CD4-positive, alpha-beta T cell (primary cell): ENCODE results near the gene DOCK8. TPM values are rescaled to one million over a fixed set of nuclear protein-coding genes. Genes with fewer than 3 reads are reported as not detected.

Source experiments
- ATAC-seq: fragments of 200-7000 bp; cut with Tn5 transposase; one replicate; pipeline ENCODE4 v1.10.0; 2022; ENCODE audit warnings: mild to moderate bottlenecking; ENCODE audit not compliant: poor library complexity
- CTCF ChIA-PET: fragments of 350-600 bp; sonication (Branson Sonifier 250); formaldehyde crosslinking; loops from one replicate; lab custom pipeline; 2021; ENCODE audit warnings: antibody characterized with exemption, inconsistent platforms; lab: Charles Lee
- POLR2A ChIA-PET: fragments of 350-600 bp; sonication (Branson Sonifier 250); formaldehyde crosslinking; loops from one replicate; lab custom pipeline; 2021; ENCODE audit warnings: antibody characterized with exemption, inconsistent platforms; lab: Charles Lee
- DNase-seq, 14 experiments: peaks; one replicate each; pipeline ENCODE4 v3.0.0-alpha.2; 2013 to 2020; ENCODE audit warnings: mixed read lengths in 2 of 14
- H3K27ac ChIP-seq, 2 donors: one replicate each; pipeline versions ENCODE4 v1.5.1 to v1.7.0; 2013; ENCODE audit warnings: low read length in 2 of 2, low read depth in 1 of 2, mild to moderate bottlenecking in 1 of 2
- H3K27me3 ChIP-seq, 2 experiments: 1 replicate in 1 of 2; 2 replicates in 1 of 2; pipeline versions ENCODE4 v1.6.1 to v1.7.0; 2013; ENCODE audit warnings: low read length in 2 of 2, control low read depth in 1 of 2, mild to moderate bottlenecking in 1 of 2, moderate library complexity in 1 of 2; ENCODE audit not compliant: insufficient read depth in 2 of 2, control insufficient read depth in 1 of 2
- H3K36me3 ChIP-seq: one replicate; pipeline ENCODE4 v1.6.1; 2013; ENCODE audit warnings: low read length, control low read depth; ENCODE audit not compliant: insufficient read depth
- H3K4me1 ChIP-seq: one replicate; pipeline ENCODE4 v1.6.1; 2013; ENCODE audit warnings: low read length, control low read depth; ENCODE audit not compliant: insufficient read depth
- H3K4me3 ChIP-seq: one replicate; pipeline ENCODE4 v1.5.1; 2013; ENCODE audit warnings: mild to moderate bottlenecking, low read length, moderate library complexity
- H3K9me3 ChIP-seq, 2 experiments: 1 replicate in 1 of 2; 2 replicates in 1 of 2; pipeline versions ENCODE4 v1.6.1 to v1.7.0; 2013; ENCODE audit warnings: low read length in 2 of 2, mild to moderate bottlenecking in 2 of 2, control low read depth in 1 of 2, moderate library complexity in 1 of 2; ENCODE audit not compliant: control insufficient read depth in 1 of 2, insufficient read depth in 1 of 2
- H3K27ac Mint-ChIP-seq: one replicate; pipeline ENCODE4 v1.8.0; 2020; ENCODE audit warnings: mixed read lengths
- H3K27me3 Mint-ChIP-seq: one replicate; pipeline ENCODE4 v1.8.0; 2021; ENCODE audit warnings: mixed read lengths
- H3K36me3 Mint-ChIP-seq: one replicate; pipeline ENCODE4 v1.8.0; 2021; ENCODE audit warnings: low read depth, mixed read lengths
- H3K4me1 Mint-ChIP-seq: one replicate; pipeline ENCODE4 v1.8.0; 2021; ENCODE audit warnings: low read depth, mixed read lengths
- H3K4me3 Mint-ChIP-seq: one replicate; pipeline ENCODE4 v1.8.0; 2020; ENCODE audit warnings: mild to moderate bottlenecking, mixed read lengths
- H3K9me3 Mint-ChIP-seq: one replicate; pipeline ENCODE4 v1.8.0; 2020; ENCODE audit warnings: mixed read lengths
- intact Hi-C, 2 experiments: fragments of 100-400 bp; cut with DNase I in 1 of 2; cut with micrococcal nuclease in 1 of 2; formaldehyde crosslinking; loops; one replicate each; pipeline versions ENCODE4 v1.15.1 to v1.9.0; 2023 to 2025; cut with DNase I, micrococcal nuclease
- total RNA-seq, 174 experiments: library from RNA in 2 of 174; stranded (reverse) in 2 of 174; gene quantifications; one replicate each; pipeline ENCODE4 v1.2.3 and lab custom pipeline; 2021 to 2026
- TF ChIP-seq, protein P1 (sequence below): fragments of 200-600 bp; IDR thresholded peaks from one replicate; pipeline ENCODE4 v1.8.0; 2022; ENCODE audit warnings: antibody characterized with exemption, mild to moderate bottlenecking

The DOCK8 gene
- total RNA-seq, 2 experiments from 2014 or later = 123 to 126 TPM

DNA sequence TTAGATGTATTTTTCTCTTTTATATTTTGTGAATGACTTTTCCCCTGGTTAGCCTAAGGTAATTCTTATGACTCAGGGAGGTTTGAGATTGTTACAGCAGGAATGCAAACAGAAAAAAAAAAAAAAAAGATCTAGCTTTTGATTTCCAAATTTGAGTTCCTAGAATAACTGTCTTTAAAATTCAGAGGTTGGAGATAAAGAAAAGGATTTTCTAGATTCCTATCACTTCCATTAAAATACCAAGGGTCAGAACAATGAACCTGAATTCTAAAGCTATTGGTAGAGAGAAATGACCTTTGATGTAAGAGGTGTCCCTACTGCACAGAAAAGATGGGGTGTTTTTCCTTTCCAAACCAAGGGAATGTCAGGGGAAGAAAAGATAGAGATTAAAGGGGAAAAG lies 262.5 kb downstream of the DOCK8 start:
- Histone ChIP-seq H3K27ac (no peak overlapping the region), H3K36me3 (no peaks in the 10 kb centered on the region), H3K4me3 (no peak overlapping the region), H3K4me1 (no peaks in the 10 kb centered on the region), H3K9me3 (no peaks in the 10 kb centered on the region), H3K27me3 (no peaks in the 10 kb centered on the region)
- TF ChIP-seq, protein P1, sequence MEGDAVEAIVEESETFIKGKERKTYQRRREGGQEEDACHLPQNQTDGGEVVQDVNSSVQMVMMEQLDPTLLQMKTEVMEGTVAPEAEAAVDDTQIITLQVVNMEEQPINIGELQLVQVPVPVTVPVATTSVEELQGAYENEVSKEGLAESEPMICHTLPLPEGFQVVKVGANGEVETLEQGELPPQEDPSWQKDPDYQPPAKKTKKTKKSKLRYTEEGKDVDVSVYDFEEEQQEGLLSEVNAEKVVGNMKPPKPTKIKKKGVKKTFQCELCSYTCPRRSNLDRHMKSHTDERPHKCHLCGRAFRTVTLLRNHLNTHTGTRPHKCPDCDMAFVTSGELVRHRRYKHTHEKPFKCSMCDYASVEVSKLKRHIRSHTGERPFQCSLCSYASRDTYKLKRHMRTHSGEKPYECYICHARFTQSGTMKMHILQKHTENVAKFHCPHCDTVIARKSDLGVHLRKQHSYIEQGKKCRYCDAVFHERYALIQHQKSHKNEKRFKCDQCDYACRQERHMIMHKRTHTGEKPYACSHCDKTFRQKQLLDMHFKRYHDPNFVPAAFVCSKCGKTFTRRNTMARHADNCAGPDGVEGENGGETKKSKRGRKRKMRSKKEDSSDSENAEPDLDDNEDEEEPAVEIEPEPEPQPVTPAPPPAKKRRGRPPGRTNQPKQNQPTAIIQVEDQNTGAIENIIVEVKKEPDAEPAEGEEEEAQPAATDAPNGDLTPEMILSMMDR = no peak
- H3K4me1 Mint-ChIP-seq = no peaks in the 10 kb centered on the region
- POLR2A ChIA-PET = no interaction called here
- CTCF ChIA-PET = no interaction called here
- H3K36me3 Mint-ChIP-seq = peaks cover 9% of the 10 kb centered on the region
- H3K9me3 Mint-ChIP-seq = no peaks in the 10 kb centered on the region
- no peak overlapping the region for H3K4me3 Mint-ChIP-seq
- no peak for DNase-seq
- no peaks in the 10 kb centered on the region for H3K27me3 Mint-ChIP-seq
- intact Hi-C loops = no loop called here
- ATAC-seq = no peak
- H3K27ac Mint-ChIP-seq = no peak overlapping the region

GRCh38 chr9:479304-479970 lies 264.8 kb downstream of the DOCK8 start:
- Mint-ChIP-seq H3K27ac (no peak overlapping the region), H3K4me1 (no peaks in the 10 kb centered on the region), H3K36me3 (peaks cover 5% of the 10 kb centered on the region), H3K9me3 (no peaks in the 10 kb centered on the region), H3K27me3 (no peaks in the 10 kb centered on the region), H3K4me3 (no peak overlapping the region)
- H3K36me3 ChIP-seq = no peaks in the 10 kb centered on the region
- no peak overlapping the region for H3K4me3 ChIP-seq
- H3K9me3 ChIP-seq = peaks cover 0 to under 1% of the 10 kb centered on the region in 2 experiments
- CTCF ChIA-PET = no interaction called here
- POLR2A ChIA-PET = no interaction called here
- DNase-seq (no peak), ATAC-seq (no peak)
- intact Hi-C loops = no loop called here
- TF ChIP-seq, protein P1 = no peak
- no peaks in the 10 kb centered on the region for H3K4me1 ChIP-seq
- no peaks in the 10 kb centered on the region for H3K27me3 ChIP-seq
- no peak overlapping the region for H3K27ac ChIP-seq

DNA sequence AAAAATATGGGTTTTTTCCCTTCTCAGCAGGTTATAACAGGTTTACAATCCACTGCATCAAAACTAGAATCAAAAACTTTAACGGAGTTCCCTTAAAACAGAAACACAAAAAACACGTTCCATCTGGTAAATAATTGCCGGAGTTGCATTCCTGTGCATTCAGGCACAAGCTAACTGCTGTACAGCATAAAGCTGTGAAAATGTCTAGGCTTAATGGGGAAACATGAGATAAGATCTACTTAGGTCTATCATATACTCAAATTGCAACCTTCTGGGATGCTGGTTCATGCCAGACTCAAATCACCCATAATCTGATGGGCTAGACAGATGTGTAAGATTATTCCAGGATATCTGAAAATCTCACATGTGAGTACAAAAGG lies 265.3 kb downstream of the DOCK8 start:
- DNase-seq = no peak
- Mint-ChIP-seq H3K27ac (no peak overlapping the region), H3K36me3 (peaks cover 5% of the 10 kb centered on the region), H3K27me3 (no peaks in the 10 kb centered on the region), H3K9me3 (no peaks in the 10 kb centered on the region), H3K4me3 (no peak overlapping the region), H3K4me1 (no peaks in the 10 kb centered on the region)
- H3K4me1 ChIP-seq = no peaks in the 10 kb centered on the region
- TF ChIP-seq, protein P1 = no peak
- H3K9me3 ChIP-seq = peaks cover 0 to 4% of the 10 kb centered on the region in 2 experiments
- no peak overlapping the region for H3K27ac ChIP-seq
- ATAC-seq = no peak
- POLR2A ChIA-PET = no interaction called here
- no peak overlapping the region for H3K4me3 ChIP-seq
- CTCF ChIA-PET = no interaction called here
- no peaks in the 10 kb centered on the region for H3K27me3 ChIP-seq
- intact Hi-C loops = no loop called here
- no peaks in the 10 kb centered on the region for H3K36me3 ChIP-seq
